A673 (cell line): ENCODE data around the gene CDH20. TPM values are rescaled to one million over a fixed set of nuclear protein-coding genes. Genes with fewer than 3 reads are reported as not detected.

Experiments used
- BruUV-seq: library from RNA; stranded (reverse); fragments of 400-500 nt; replicated peaks from 2 replicates; lab custom pipeline; 2021; lab: Mats Ljungman, UMichigan
- CTCF ChIA-PET: fragments of 300-600 bp; sonication (Branson Sonifier 250); formaldehyde crosslinking; loops from one replicate; lab custom pipeline; 2022; ENCODE audit warnings: antibody characterized with exemption; lab: Charles Lee
- POLR2A ChIA-PET: fragments of 300-600 bp; sonication (Branson Sonifier 250); formaldehyde crosslinking; loops from one replicate; lab custom pipeline; 2022; ENCODE audit warnings: antibody characterized with exemption; ENCODE audit not compliant: low non-redundant PET; lab: Charles Lee
- DNase-seq: peaks from one replicate; pipeline ENCODE4 v3.0.0-alpha.2; 2015; ENCODE audit warnings: low spot score
- H3K27ac ChIP-seq: fragments of 200-600 bp; sonication (generic); 2 replicates; pipeline ENCODE4 v1.5.1; 2016; ENCODE audit warnings: mixed run types, low read depth, mild to moderate bottlenecking, mixed read lengths, antibody characterized with exemption, low read length; ENCODE audit not compliant: poor library complexity, severe bottlenecking
- H3K27me3 ChIP-seq: fragments of 200-600 bp; sonication (generic); replicated peaks from 2 replicates; pipeline ENCODE4 v1.6.1; 2017; ENCODE audit warnings: mixed run types, low read depth, mild to moderate bottlenecking, mixed read lengths, antibody characterized with exemption, low read length; ENCODE audit not compliant: insufficient read depth, poor library complexity
- H3K36me3 ChIP-seq: fragments of 200-600 bp; sonication (generic); 2 replicates; pipeline ENCODE4 v1.6.1; 2016; ENCODE audit warnings: mixed run types, mild to moderate bottlenecking, mixed read lengths, antibody characterized with exemption, low read length; ENCODE audit not compliant: insufficient read depth, poor library complexity, severe bottlenecking
- H3K4me1 ChIP-seq: fragments of 200-600 bp; sonication (generic); 2 replicates; pipeline ENCODE4 v1.6.1; 2017; ENCODE audit warnings: mixed run types, mild to moderate bottlenecking, mixed read lengths, antibody characterized with exemption, low read length; ENCODE audit not compliant: insufficient read depth, poor library complexity, severe bottlenecking
- H3K4me3 ChIP-seq: fragments of 200-600 bp; sonication (generic); 2 replicates; pipeline ENCODE4 v1.5.1; 2016; ENCODE audit warnings: low read depth, mixed run types, mild to moderate bottlenecking, mixed read lengths, low read length; ENCODE audit not compliant: poor library complexity, severe bottlenecking
- H3K9me3 ChIP-seq: fragments of 200-600 bp; sonication (generic); 2 replicates; pipeline ENCODE4 v1.6.1; 2016; ENCODE audit warnings: mixed run types, low read depth, mild to moderate bottlenecking, mixed read lengths, antibody characterized with exemption, low read length; ENCODE audit not compliant: poor library complexity, severe bottlenecking
- CTCF ChIP-seq: fragments of 300-800, 200-600 bp; sonication (generic); conservative IDR thresholded peaks from 2 replicates; pipeline ENCODE4 v1.5.1; 2017; ENCODE audit warnings: low read depth, mild to moderate bottlenecking, antibody characterized with exemption, low read length, moderate library complexity, mixed read lengths
- EZH2 ChIP-seq: fragments of 200-600 bp; sonication (generic); IDR thresholded peaks from 2 replicates; pipeline ENCODE4 v1.6.1; 2017; ENCODE audit warnings: borderline replicate concordance, low read depth, mild to moderate bottlenecking, mixed read lengths, antibody characterized with exemption, low read length; ENCODE audit not compliant: poor library complexity, severe bottlenecking
- intact Hi-C: fragments of 100-400 bp; cut with micrococcal nuclease; formaldehyde crosslinking; loops from one replicate; pipeline ENCODE4 v1.10.0; 2022; ENCODE audit not compliant: unreplicated experiment
- total RNA-seq: library from RNA; stranded (reverse); gene quantifications from 2 replicates; pipeline ENCODE4 v1.2.3, GENCODE V29; 2021

The CDH20 gene
- total RNA-seq, 1 experiment from 2014 or later = 0.21 TPM

- no TSS peak for BruUV-seq
- ChIA-PET POLR2A (no interaction called here), CTCF (no interaction called here)
- no peaks in the 10 kb centered on the region for H3K36me3 ChIP-seq
- no peak overlapping the region for H3K4me3 ChIP-seq
- H3K27me3 ChIP-seq = no peaks in the 10 kb centered on the region
- no peak overlapping the region for H3K27ac ChIP-seq
- no peaks in the 10 kb centered on the region for H3K4me1 ChIP-seq
- H3K9me3 ChIP-seq = no peaks in the 10 kb centered on the region
- no peak for TF ChIP-seq EZH2
- TF ChIP-seq CTCF = no peak
- intact Hi-C loops = no loop called here
- DNase-seq = no peak
Measured at GRCh38 chr18:61400716-61401115, 67.5 kb downstream of the CDH20 start.

GRCh38 chr18:61402726-61403125 is 69.5 kb downstream of the CDH20 start:
- TF ChIP-seq CTCF (no peak), EZH2 (no peak)

GRCh38 chr18:61413396-61413795 is 80.2 kb downstream of the CDH20 start:
- CTCF ChIA-PET = no interaction called here
- H3K27ac ChIP-seq = no peak overlapping the region

More at GRCh38 chr18:61402726-61403125, 69.5 kb downstream of the CDH20 start:
- Histone ChIP-seq H3K27ac (no peak overlapping the region), H3K27me3 (peaks cover 3% of the 10 kb centered on the region), H3K9me3 (no peaks in the 10 kb centered on the region), H3K4me3 (no peak overlapping the region), H3K4me1 (no peaks in the 10 kb centered on the region), H3K36me3 (no peaks in the 10 kb centered on the region)
- BruUV-seq = no TSS peak
- DNase-seq = no peak
- ChIA-PET CTCF (no interaction called here), POLR2A (no interaction called here)
- intact Hi-C loops = no loop called here

More at GRCh38 chr18:61413396-61413795, 80.2 kb downstream of the CDH20 start:
- no TSS peak for BruUV-seq
- peaks cover 10% of the 10 kb centered on the region for H3K27me3 ChIP-seq
- no peaks in the 10 kb centered on the region for H3K9me3 ChIP-seq
- no peak for DNase-seq
- H3K4me1 ChIP-seq = no peaks in the 10 kb centered on the region
- TF ChIP-seq CTCF (no peak), EZH2 (no peak)
- intact Hi-C loops = no loop called here
- H3K36me3 ChIP-seq = no peaks in the 10 kb centered on the region
- H3K4me3 ChIP-seq = no peak overlapping the region
- POLR2A ChIA-PET = no interaction called here
